ACC112 (cell line): Measurements from ENCODE around the gene SLC49A3.
"Not testable (repeated sequence)": the region's sequence is repeated elsewhere in the genome, so short reads cannot be mapped to it uniquely, and the experiment has no call there.

Source experiments
- H2AFZ ChIP-seq: fragments of 200-600 bp; sonication (generic); one replicate; pipeline ENCODE4 v1.6.0; 2017; ENCODE audit warnings: antibody characterized with exemption, low read length; ENCODE audit not compliant: unreplicated experiment
- H3K27ac ChIP-seq: fragments of 200-600 bp; sonication (generic); 2 replicates; pipeline ENCODE4 v1.5.1; 2014; ENCODE audit warnings: low read depth, mild to moderate bottlenecking, antibody characterized with exemption, low read length, moderate library complexity
- H3K27me3 ChIP-seq: fragments of 200-600 bp; sonication (generic); 2 replicates; pipeline ENCODE4 v1.6.1; 2014; ENCODE audit warnings: mild to moderate bottlenecking, antibody characterized with exemption, low read length, moderate library complexity, mixed read lengths; ENCODE audit not compliant: insufficient read depth
- H3K36me3 ChIP-seq: fragments of 200-600 bp; sonication (generic); 2 replicates; pipeline ENCODE4 v1.6.1; 2016; ENCODE audit warnings: mild to moderate bottlenecking, antibody characterized with exemption, low read length, moderate library complexity, mixed read lengths; ENCODE audit not compliant: insufficient read depth
- H3K4me1 ChIP-seq: fragments of 200-600 bp; sonication (generic); one replicate; pipeline ENCODE4 v1.6.1; 2016; ENCODE audit warnings: low read length, mixed read lengths; ENCODE audit not compliant: insufficient read depth, unreplicated experiment, control insufficient read depth
- H3K4me3 ChIP-seq: fragments of 200-600 bp; sonication (generic); 2 replicates; pipeline ENCODE4 v1.5.1; 2014; ENCODE audit warnings: mild to moderate bottlenecking, low read depth, low read length
- H3K79me2 ChIP-seq: fragments of 200-600 bp; sonication (generic); one replicate; pipeline ENCODE4 v1.6.0; 2016; ENCODE audit warnings: low read length; ENCODE audit not compliant: control insufficient read depth, unreplicated experiment, insufficient read depth

Gene SLC49A3

DNA sequence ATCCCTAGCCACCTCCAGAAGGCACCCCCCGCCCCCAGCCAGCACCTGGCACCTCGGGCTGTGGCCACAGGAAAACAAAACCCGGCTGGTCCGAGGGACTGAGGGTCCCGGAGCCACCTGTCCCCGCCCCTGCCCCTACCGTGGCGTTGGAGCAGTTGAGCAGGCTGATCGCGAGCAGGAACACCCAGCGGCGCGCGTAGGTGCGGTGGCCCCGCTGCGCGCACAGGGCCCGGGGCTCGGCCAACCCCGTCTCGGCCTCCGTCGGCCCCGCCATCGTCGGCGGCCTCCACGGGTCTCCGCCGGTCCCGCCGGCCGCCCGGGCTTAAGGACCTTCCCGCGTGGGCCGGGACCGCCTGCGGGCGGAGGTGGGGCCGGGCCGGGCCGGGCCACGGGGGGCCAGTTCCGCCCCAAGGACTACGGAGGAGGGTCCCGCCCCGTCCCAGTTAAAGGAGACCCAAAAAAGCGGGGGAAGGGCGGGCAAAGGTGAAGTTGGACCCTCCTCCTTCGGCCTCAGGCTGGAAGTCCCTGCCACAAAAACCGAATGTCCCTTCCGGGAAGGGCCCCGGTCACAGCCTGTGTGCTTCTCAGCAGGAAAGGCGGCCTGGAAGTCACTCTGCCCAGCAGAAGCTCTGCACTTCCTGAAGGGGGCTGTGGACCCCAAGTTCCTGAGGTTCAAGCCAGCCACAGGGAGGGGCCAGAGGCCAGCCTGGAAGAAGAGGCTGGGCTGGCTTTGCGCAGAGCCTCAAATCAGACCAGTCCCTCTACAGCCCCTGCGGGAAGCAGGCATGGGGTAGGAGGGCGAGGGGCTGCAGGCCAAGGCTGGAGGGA lies at the start of gene SLC49A3:
Gene SLC49A3, minus strand, starts transcription at position 298 of the 828 bp plus-strand sequence. Its CDS starts 24 bp downstream, at position 274.
- peak within 1 kb of the TSS; percentile 72 for H2AFZ ChIP-seq
- H3K4me1 ChIP-seq: peaks cover 31% of the 10 kb centered on the region
- peak within 1 kb of the TSS; percentile 79 for H3K4me3 ChIP-seq
- H3K36me3 ChIP-seq: no peaks in the 10 kb centered on the region
- peak within 1 kb of the TSS; percentile 75 for H3K27ac ChIP-seq
- peaks cover 6% of the 10 kb centered on the region for H3K79me2 ChIP-seq
- no peaks in the 10 kb centered on the region for H3K27me3 ChIP-seq

DNA sequence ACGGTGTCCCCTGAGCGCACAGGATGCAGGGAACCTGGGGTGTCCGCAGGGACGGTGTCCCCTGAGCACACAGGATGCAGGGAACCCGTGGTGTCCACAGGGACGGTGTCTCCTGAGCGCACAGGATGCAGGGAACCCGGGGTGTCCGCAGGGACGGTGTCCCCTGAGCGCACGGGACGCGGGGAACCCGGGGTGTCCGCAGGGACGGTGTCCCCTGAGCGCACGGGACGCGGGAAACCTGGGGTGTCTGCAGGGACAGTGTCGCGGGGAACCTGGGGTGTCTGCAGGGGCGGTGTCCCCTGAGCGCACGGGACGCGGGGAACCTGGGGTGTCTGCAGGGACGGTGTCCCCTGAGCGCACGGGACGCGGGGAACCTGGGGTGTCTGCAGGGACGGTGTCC lies 47.6 kb upstream of the SLC49A3 start:
- not testable (repeated sequence) for H3K27me3 ChIP-seq, H3K4me1 ChIP-seq, H3K27ac ChIP-seq, H2AFZ ChIP-seq, H3K79me2 ChIP-seq, H3K4me3 ChIP-seq
- H3K36me3 ChIP-seq: peaks cover 25% of the 10 kb centered on the region

DNA sequence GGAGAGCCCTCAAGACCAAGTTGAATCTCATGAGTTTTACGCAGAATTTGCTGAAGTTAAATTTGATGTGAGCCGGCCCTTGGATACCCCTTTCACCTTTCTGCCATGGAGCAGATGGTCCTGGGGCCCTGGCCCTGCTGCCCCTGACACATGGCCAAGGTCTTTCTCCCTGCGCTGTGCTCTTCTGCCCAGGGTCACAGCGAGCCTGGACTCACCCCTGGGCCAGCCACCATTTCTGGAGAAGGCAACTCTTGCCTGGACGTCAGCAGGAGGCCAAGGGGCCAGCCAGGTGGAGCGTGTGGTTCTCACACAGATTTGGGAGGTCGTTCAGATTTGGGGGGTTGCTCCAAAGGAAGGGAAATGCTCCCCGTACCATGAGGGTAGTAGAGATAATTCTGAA lies 46.6 kb upstream of the SLC49A3 start:
- no peaks in the 10 kb centered on the region for H3K4me1 ChIP-seq
- no peak overlapping the region for H3K27ac ChIP-seq
- no peak overlapping the region for H3K4me3 ChIP-seq
- peaks cover 32% of the 10 kb centered on the region for H3K36me3 ChIP-seq
- H3K27me3 ChIP-seq: no peaks in the 10 kb centered on the region
- no peaks in the 10 kb centered on the region for H3K79me2 ChIP-seq
- no peak overlapping the region for H2AFZ ChIP-seq

DNA sequence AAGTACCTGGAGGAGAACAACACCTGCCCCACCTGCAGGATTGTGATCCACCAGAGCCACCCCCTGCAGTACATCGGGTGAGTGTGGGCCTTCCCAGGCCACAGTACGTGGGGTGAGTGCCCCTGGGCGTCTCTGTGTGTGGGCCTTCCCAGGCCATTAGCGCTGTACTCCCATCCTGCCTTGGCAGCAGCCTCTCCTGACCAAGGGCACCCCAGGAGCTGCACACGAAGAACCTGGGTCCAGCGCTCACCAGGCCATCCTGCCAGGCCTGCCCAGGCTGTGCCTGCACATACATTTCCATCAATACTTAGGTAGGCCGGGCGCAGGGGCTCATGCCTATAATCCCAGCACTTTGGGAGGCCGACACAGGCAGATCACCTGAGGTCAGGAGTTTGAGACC lies 46.0 kb upstream of the SLC49A3 start:
- Histone ChIP-seq H3K4me3 (no peak overlapping the region), H3K79me2 (peaks cover under 1% of the 10 kb centered on the region), H2AFZ (no peak overlapping the region), H3K27me3 (no peaks in the 10 kb centered on the region), H3K4me1 (no peaks in the 10 kb centered on the region), H3K27ac (no peak overlapping the region), H3K36me3 (peaks cover 32% of the 10 kb centered on the region)

DNA sequence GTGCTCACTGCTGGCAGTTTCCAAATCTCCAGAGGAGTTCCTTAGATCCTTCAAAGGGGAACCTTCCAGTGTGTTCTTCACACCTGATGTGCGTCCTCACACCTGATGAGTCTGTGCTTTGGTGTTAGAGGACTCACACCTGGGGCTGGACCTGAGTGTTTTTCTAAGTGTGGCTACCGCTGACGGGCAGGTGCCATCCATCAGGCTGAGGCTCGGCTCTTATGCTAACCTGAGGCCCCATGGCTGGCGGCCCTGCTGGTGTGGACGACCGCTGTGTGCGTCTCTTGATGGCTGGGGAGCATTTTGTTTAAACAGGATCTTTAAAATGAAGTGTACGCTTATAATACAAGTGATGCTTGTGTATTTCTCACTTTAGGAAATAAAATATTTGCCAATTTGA lies 45.1 kb upstream of the SLC49A3 start:
- Histone ChIP-seq H3K4me3 (no peak overlapping the region), H3K79me2 (peaks cover 7% of the 10 kb centered on the region), H3K36me3 (peaks cover 32% of the 10 kb centered on the region), H3K27me3 (no peaks in the 10 kb centered on the region), H2AFZ (no peak overlapping the region), H3K4me1 (no peaks in the 10 kb centered on the region), H3K27ac (no peak overlapping the region)

DNA sequence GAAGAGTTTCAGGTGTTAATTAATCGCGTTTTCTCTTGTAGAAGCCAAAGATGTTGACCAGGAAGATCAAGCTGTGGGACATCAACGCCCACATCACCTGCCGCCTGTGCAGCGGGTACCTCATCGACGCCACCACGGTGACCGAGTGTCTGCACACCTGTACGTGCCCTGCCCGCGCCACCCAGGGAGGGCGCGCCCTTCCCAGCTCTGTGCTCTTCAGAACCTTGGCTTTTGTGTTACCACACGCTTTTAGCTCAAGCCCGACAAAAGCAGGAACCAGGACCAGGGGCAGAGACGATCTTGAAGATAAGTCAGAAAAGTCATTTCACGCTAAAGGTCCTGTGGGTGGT lies 44.7 kb upstream of the SLC49A3 start:
- Histone ChIP-seq H3K27me3 (no peaks in the 10 kb centered on the region), H2AFZ (no peak overlapping the region), H3K79me2 (peaks cover 8% of the 10 kb centered on the region), H3K4me1 (no peaks in the 10 kb centered on the region), H3K36me3 (peaks cover 32% of the 10 kb centered on the region), H3K27ac (no peak overlapping the region), H3K4me3 (no peak overlapping the region)

DNA sequence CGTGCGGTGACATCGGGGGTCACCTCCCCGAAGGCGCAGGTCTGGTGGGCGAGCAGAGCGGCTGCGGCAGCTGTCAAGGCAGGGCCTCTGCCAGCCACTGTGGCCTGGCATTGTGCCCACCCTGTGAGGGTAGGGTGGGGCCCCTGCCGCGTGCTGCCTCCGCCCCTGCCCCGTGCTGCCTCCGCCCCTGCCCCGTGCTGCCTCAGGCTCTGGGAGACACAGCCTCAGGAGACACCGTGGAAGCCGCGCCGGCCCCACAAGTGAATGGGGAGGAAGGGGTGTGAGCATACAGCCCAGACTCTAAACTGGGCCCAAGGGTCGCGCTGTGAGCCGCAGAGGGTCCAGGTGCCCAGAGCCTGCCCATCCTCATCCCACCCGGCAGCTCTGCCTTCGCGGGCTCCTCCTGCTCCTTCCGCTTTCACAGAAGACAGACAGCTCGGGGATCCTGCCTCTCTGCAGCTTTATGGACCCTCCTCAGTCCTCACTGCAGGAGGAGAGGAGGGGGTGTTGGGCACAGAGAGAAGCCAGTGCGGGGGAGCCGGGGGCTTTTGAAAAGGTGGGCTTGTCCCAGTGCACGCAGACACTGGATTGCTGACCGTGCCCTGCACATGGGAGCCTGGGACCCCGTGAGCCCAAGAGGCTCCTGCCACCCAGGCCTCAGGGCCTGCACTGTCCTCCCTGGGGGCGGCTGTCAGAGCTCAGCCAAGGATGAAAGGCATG lies 44.1 kb upstream of the SLC49A3 start:
- Histone ChIP-seq H3K36me3 (peaks cover 30% of the 10 kb centered on the region), H2AFZ (no peak overlapping the region), H3K27ac (no peak overlapping the region), H3K79me2 (peaks cover 13% of the 10 kb centered on the region), H3K4me3 (no peak overlapping the region), H3K27me3 (no peaks in the 10 kb centered on the region), H3K4me1 (peaks cover 2% of the 10 kb centered on the region)

DNA sequence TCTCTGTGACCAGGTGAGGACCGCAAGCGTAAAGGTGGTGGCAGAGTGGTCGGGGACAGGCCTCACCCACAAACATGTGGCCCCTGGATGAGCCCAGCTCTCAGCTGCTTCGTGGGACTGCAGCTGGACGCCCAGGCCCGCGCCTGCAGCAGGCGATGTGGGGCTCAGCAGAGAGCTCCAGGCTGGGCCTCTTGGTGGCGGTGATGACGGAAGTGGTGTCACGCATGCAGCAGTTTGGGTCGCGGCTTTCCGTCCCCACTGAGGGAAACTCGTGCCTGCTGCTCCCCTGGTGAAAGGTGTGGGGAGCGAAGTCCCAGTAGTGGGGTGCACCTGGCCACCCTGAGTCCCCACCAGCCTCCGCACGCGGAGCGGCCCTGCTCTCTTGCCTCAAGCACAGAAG lies 43.5 kb upstream of the SLC49A3 start:
- H2AFZ ChIP-seq: no peak overlapping the region
- no peak overlapping the region for H3K27ac ChIP-seq
- H3K36me3 ChIP-seq: peaks cover 24% of the 10 kb centered on the region
- H3K4me3 ChIP-seq: no peak overlapping the region
- peaks cover 19% of the 10 kb centered on the region for H3K79me2 ChIP-seq
- H3K4me1 ChIP-seq: peaks cover 8% of the 10 kb centered on the region
- no peaks in the 10 kb centered on the region for H3K27me3 ChIP-seq

DNA sequence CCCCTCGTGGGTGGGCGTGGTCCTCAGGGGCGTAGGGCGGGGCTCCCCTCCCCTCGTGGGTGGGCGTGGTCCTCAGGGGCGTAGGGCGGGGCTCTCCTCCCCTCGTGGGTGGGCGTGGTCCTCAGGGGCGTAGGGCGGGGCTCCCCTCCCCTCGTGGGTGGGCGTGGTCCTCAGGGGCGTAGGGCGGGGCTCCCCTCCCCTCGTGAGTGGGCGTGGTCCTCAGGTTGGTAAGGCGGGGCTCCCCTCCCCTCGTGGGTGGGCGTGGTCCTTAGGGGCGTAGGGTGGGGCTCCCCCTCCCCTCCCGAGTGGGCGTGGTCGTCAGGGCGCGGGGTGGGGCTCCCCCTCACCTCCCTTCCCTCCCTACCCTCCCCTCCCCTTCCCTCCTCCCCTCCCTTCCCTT lies 43.0 kb upstream of the SLC49A3 start:
- not testable (repeated sequence) for H3K4me3 ChIP-seq, H2AFZ ChIP-seq, H3K27ac ChIP-seq, H3K27me3 ChIP-seq
- Histone ChIP-seq H3K36me3 (peaks cover 24% of the 10 kb centered on the region), H3K4me1 (peaks cover 11% of the 10 kb centered on the region), H3K79me2 (peaks cover 22% of the 10 kb centered on the region)

DNA sequence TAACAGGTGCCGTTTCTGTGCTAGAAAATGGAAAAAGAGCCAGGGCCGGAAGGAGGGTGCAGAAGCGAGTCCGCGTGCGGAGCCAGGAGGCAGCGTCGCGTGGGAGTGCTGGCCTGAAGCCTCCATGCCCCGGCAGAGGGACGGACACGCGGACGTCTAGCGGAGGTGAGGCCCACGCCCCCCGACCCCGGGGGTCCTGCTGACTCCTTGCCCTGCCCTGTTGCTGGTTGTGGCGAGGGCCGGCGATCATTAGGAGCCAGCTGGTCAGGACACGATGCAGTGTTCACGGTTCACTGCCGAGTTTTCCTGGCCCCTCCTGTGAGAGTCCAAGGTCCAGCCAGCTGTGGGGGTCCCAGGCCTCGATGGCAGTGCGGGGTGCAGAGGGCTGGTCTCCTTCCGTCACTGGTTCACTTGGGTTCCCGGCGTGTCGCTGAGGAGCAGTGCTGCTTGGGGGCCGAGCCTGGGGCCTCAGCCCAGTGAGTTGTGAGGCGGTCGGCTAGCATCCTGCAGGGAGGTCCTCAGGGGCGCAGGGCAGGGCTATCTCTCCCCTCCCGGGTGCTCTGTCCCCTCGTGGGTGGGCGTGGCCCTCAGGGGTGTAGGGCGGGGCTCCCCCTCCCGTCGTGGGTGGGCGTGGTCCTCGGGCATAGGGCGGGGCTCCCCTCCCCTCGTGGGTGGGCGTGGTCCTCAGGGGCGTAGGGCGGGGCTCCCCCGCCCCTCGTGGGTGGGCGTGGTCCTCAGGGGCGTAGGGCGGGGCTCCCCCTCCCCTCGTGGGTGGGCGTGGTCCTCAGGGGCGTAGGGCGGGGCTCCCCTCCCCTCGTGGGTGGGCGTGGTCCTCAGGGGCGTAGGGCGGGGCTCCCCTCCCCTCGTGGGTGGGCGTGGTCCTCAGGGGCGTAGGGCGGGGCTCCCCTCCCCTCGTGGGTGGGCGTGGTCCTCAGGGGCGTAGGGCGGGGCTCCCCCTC lies 42.3 kb upstream of the SLC49A3 start:
- Histone ChIP-seq H3K79me2 (peaks cover 29% of the 10 kb centered on the region), H3K36me3 (peaks cover 24% of the 10 kb centered on the region), H3K4me1 (peaks cover 18% of the 10 kb centered on the region)
- H3K27me3 ChIP-seq, H3K27ac ChIP-seq, H2AFZ ChIP-seq, H3K4me3 ChIP-seq: not testable (repeated sequence)
